Measurements from ENCODE around the gene TUT7.
"Not testable (repeated sequence)": the region's sequence is repeated elsewhere in the genome, so short reads cannot be mapped to it uniquely, and the experiment has no call there.

TUT7 gene, protein sequence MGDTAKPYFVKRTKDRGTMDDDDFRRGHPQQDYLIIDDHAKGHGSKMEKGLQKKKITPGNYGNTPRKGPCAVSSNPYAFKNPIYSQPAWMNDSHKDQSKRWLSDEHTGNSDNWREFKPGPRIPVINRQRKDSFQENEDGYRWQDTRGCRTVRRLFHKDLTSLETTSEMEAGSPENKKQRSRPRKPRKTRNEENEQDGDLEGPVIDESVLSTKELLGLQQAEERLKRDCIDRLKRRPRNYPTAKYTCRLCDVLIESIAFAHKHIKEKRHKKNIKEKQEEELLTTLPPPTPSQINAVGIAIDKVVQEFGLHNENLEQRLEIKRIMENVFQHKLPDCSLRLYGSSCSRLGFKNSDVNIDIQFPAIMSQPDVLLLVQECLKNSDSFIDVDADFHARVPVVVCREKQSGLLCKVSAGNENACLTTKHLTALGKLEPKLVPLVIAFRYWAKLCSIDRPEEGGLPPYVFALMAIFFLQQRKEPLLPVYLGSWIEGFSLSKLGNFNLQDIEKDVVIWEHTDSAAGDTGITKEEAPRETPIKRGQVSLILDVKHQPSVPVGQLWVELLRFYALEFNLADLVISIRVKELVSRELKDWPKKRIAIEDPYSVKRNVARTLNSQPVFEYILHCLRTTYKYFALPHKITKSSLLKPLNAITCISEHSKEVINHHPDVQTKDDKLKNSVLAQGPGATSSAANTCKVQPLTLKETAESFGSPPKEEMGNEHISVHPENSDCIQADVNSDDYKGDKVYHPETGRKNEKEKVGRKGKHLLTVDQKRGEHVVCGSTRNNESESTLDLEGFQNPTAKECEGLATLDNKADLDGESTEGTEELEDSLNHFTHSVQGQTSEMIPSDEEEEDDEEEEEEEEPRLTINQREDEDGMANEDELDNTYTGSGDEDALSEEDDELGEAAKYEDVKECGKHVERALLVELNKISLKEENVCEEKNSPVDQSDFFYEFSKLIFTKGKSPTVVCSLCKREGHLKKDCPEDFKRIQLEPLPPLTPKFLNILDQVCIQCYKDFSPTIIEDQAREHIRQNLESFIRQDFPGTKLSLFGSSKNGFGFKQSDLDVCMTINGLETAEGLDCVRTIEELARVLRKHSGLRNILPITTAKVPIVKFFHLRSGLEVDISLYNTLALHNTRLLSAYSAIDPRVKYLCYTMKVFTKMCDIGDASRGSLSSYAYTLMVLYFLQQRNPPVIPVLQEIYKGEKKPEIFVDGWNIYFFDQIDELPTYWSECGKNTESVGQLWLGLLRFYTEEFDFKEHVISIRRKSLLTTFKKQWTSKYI (N-terminal part only)

DNA sequence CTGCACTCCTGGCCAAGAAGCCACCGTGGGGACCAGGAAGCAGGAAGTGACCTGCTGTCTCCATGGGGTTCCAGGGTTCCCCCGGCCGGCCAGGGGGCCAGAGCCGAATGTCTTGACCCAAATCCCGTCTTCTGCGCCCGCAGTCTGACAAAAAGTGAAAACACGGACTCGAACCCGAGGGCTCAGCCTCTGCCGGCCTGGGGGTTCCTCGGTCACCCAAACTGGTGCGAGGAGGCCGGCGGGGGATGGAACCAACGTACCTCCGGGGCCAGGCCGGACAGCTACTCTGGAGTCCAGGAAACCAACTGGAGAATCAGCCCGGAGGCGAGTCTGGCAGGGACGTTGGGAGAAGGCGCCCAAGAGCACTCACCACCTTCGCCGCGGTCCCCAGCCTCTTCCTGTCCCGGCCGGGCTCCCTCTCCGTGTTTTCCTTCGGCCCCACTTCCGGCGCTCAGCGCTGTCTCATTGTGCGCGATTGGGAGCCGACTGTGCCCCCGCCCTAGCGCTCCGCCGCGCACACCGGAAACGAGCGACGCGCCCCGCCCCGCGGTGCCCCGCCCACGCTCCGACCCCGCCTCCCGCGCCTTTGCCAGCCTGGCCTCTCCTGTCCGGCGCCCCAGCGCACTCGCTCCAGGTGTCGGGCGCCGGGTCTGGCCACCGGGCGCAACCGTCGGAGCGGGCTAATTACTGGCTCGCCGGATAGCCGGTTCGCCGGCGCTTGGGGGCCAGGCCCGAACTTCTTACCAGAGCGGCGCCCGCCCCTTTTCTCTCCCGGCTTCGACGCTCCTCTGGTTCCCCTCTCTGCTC lies at the start of gene TUT7:
TUT7 (minus strand) TSS at position 400 of the 807 bp plus-strand sequence. CDS start 1,211 bp downstream, outside the sequence.
- peak within 1 kb of the TSS; percentile 97 for H3K27ac Mint-ChIP-seq
- H3K27me3 Mint-ChIP-seq (ENCODE audit: low read depth): peaks cover 20% of the 10 kb centered on the region
- no peaks in the 10 kb centered on the region for H3K9me3 Mint-ChIP-seq
- H3K36me3 Mint-ChIP-seq (ENCODE audit: low read depth): peaks cover 23% of the 10 kb centered on the region
- peaks cover 32% of the 10 kb centered on the region for H3K4me1 Mint-ChIP-seq (ENCODE audit: low read depth)
- peak within 1 kb of the TSS; percentile 99 for H3K4me3 Mint-ChIP-seq

- H3K9me3 Mint-ChIP-seq: no peaks in the 10 kb centered on the region
- H3K4me1 Mint-ChIP-seq (ENCODE audit: low read depth): peaks cover 5% of the 10 kb centered on the region
- H3K27ac Mint-ChIP-seq: no peak overlapping the region
- H3K4me3 Mint-ChIP-seq: no peak overlapping the region
- H3K27me3 Mint-ChIP-seq (ENCODE audit: low read depth): peaks cover 10% of the 10 kb centered on the region
- H3K36me3 Mint-ChIP-seq (ENCODE audit: low read depth): no peaks in the 10 kb centered on the region
Measured at GRCh38 chr9:86402591-86402990, 48.4 kb upstream of the TUT7 start.

DNA sequence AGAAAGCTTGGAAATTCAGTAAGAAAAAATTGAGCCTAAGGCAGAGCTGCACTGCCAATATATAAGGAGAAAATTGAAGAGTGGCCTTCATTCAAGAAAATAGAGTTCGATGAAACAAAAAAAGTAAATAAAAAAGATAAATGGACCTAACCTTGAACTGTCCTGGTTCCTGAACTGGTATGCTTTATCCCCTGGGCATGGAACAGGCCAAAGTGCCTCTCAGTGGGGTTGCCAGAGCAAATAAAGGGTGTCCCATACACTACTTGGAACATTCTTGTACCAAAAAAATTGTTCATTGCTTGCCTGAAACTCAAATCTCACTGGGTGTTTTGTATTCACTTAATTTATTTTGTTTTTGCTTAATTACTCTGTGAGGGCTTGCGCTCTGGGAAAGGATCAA lies 42.2 kb upstream of the TUT7 start:
- Mint-ChIP-seq H3K4me1 (ENCODE audit: low read depth) (no peaks in the 10 kb centered on the region), H3K36me3 (ENCODE audit: low read depth) (no peaks in the 10 kb centered on the region), H3K27ac (no peak overlapping the region), H3K27me3 (ENCODE audit: low read depth) (peaks cover 2% of the 10 kb centered on the region), H3K4me3 (no peak overlapping the region), H3K9me3 (peaks cover 5% of the 10 kb centered on the region)

- not testable (repeated sequence) for H3K4me3 Mint-ChIP-seq; H3K27ac Mint-ChIP-seq; H3K4me1 Mint-ChIP-seq (ENCODE audit: low read depth); H3K36me3 Mint-ChIP-seq (ENCODE audit: low read depth)
- Mint-ChIP-seq H3K9me3 (peaks cover 18% of the 10 kb centered on the region), H3K27me3 (ENCODE audit: low read depth) (peaks cover 18% of the 10 kb centered on the region)
Measured at GRCh38 chr9:86390184-86390583, 36.0 kb upstream of the TUT7 start.

- H3K4me3 Mint-ChIP-seq: no peak overlapping the region
- no peak overlapping the region for H3K27ac Mint-ChIP-seq
- peaks cover 18% of the 10 kb centered on the region for H3K27me3 Mint-ChIP-seq (ENCODE audit: low read depth)
Measured at GRCh38 chr9:86389628-86390027, 35.4 kb upstream of the TUT7 start.

GRCh38 chr9:86387376-86387775 lies 33.2 kb upstream of the TUT7 start:
- Mint-ChIP-seq H3K27me3 (ENCODE audit: low read depth) (peaks cover 18% of the 10 kb centered on the region), H3K27ac (no peak overlapping the region), H3K36me3 (ENCODE audit: low read depth) (peaks cover 2% of the 10 kb centered on the region), H3K4me3 (no peak overlapping the region), H3K4me1 (ENCODE audit: low read depth) (no peaks in the 10 kb centered on the region), H3K9me3 (peaks cover 18% of the 10 kb centered on the region)

More at GRCh38 chr9:86389628-86390027, 35.4 kb upstream of the TUT7 start:
- Mint-ChIP-seq H3K4me1 (ENCODE audit: low read depth) (no peaks in the 10 kb centered on the region), H3K9me3 (peaks cover 18% of the 10 kb centered on the region), H3K36me3 (ENCODE audit: low read depth) (peaks cover 2% of the 10 kb centered on the region)

DNA sequence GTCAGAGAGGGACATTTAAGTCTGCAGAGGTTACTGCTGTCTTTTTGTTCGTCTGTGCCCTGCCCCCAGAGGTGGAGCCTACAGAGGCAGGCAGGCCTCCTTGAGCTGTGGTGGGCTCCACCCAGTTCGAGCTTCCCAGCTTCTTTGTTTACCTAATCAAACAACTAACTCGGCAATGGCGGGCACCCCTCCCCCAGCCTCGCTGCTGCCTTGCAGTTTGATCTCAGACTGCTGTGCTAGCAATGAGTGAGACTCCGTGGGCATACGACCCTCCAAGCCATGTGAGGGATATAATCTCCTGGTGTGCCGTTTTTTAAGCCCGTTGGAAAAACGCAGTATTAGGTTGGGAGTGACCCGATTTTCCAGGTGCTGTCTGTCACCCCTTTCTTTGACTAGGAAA lies 28.8 kb upstream of the TUT7 start:
- H3K4me3 Mint-ChIP-seq; H3K4me1 Mint-ChIP-seq (ENCODE audit: low read depth); H3K36me3 Mint-ChIP-seq (ENCODE audit: low read depth); H3K27ac Mint-ChIP-seq: not testable (repeated sequence)
- H3K27me3 Mint-ChIP-seq (ENCODE audit: low read depth): peaks cover 12% of the 10 kb centered on the region
- H3K9me3 Mint-ChIP-seq: peaks cover 19% of the 10 kb centered on the region

- Mint-ChIP-seq H3K36me3 (ENCODE audit: low read depth) (no peaks in the 10 kb centered on the region), H3K4me1 (ENCODE audit: low read depth) (no peaks in the 10 kb centered on the region), H3K9me3 (peaks cover 20% of the 10 kb centered on the region), H3K27ac (no peak overlapping the region), H3K27me3 (ENCODE audit: low read depth) (peaks cover 25% of the 10 kb centered on the region), H3K4me3 (no peak overlapping the region)
Measured at GRCh38 chr9:86376016-86376415, 21.8 kb upstream of the TUT7 start.

GRCh38 chr9:86369810-86370209 lies 15.6 kb upstream of the TUT7 start:
- Mint-ChIP-seq H3K27ac (no peak overlapping the region), H3K9me3 (peaks cover 26% of the 10 kb centered on the region), H3K36me3 (ENCODE audit: low read depth) (peaks cover 1% of the 10 kb centered on the region), H3K27me3 (ENCODE audit: low read depth) (peaks cover 18% of the 10 kb centered on the region), H3K4me1 (ENCODE audit: low read depth) (no peaks in the 10 kb centered on the region), H3K4me3 (no peak overlapping the region)

- Mint-ChIP-seq H3K27ac (no peak overlapping the region), H3K4me1 (ENCODE audit: low read depth) (no peaks in the 10 kb centered on the region), H3K36me3 (ENCODE audit: low read depth) (peaks cover 1% of the 10 kb centered on the region), H3K4me3 (no peak overlapping the region), H3K27me3 (ENCODE audit: low read depth) (peaks cover 12% of the 10 kb centered on the region), H3K9me3 (peaks cover 26% of the 10 kb centered on the region)
Measured at GRCh38 chr9:86368871-86369521, 14.8 kb upstream of the TUT7 start.

GRCh38 chr9:86361176-86361575 lies 7.0 kb upstream of the TUT7 start:
- Mint-ChIP-seq H3K27me3 (ENCODE audit: low read depth) (peaks cover 20% of the 10 kb centered on the region), H3K4me3 (no peak overlapping the region), H3K36me3 (ENCODE audit: low read depth) (no peaks in the 10 kb centered on the region), H3K27ac (no peak overlapping the region), H3K9me3 (peaks cover 1% of the 10 kb centered on the region), H3K4me1 (ENCODE audit: low read depth) (peaks cover 5% of the 10 kb centered on the region)

DNA sequence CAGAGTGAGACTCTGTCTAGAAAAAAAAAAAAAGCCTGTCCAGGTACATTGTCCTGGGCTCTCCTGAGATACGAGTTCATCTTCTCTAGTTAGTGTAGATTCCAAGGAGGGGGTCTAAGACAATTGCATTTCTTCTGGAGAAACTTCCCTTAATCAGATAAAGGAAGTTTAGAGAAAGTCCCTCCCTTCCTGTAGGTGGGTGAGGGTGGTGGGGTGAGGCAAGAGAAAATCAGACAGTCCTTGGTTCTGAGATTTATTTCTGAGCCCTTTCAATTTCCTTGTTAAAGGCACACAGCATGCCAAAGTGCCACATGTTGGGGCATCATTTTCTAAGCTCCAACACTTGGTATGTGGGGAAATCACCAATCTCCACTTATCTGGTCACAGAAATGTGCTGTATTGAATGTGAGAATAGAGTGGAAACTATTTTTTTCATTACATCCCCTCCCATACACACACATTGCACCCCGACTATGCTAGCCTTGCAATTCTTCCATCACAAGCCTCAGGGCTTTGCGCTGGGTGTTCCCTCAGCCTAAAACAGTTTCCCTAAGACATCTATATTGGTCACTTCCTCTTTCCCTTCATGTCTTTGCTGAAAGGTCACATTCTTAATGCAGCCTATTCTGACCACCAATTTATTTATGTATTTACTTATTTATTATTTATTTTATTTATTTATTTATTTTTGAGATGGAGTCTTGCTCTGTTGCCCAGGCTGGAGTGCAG lies 5.1 kb upstream of the TUT7 start:
- Mint-ChIP-seq H3K36me3 (ENCODE audit: low read depth) (no peaks in the 10 kb centered on the region), H3K27ac (no peak overlapping the region), H3K27me3 (ENCODE audit: low read depth) (peaks cover 25% of the 10 kb centered on the region), H3K4me3 (no peak overlapping the region), H3K4me1 (ENCODE audit: low read depth) (peaks cover 15% of the 10 kb centered on the region), H3K9me3 (no peaks in the 10 kb centered on the region)

Data from T-helper 1 cell treated with Interleukin-12 subunit alpha and Interleukin-12 subunit beta and Interleukin-4 antibody, amounts not matched to agents 30 μg/mL and 1 μg/mL, for 36 hours (primary cell).